Osteocyte (in vitro differentiated cells): ENCODE measurements around the gene EGFL8. TPM values are rescaled to one million over a fixed set of nuclear protein-coding genes. Genes with fewer than 3 reads are reported as not detected.
"Not testable (repeated sequence)": the region's sequence is repeated elsewhere in the genome, so short reads cannot be mapped to it uniquely, and the experiment has no call there.

Experiments used
- DNase-seq: peaks from one replicate; pipeline ENCODE4 v3.0.0; 2021; ENCODE audit warnings: mixed read lengths; ENCODE audit not compliant: unreplicated experiment; ENCODE audit errors: extremely low spot score
- H3K27ac Mint-ChIP-seq: one replicate; pipeline ENCODE4 v1.8.0; 2021; ENCODE audit warnings: mild to moderate bottlenecking, mixed read lengths; ENCODE audit not compliant: unreplicated experiment
- H3K27me3 Mint-ChIP-seq: one replicate; pipeline ENCODE4 v1.8.0; 2021; ENCODE audit warnings: mixed read lengths; ENCODE audit not compliant: unreplicated experiment
- H3K36me3 Mint-ChIP-seq: one replicate; pipeline ENCODE4 v1.8.0; 2021; ENCODE audit warnings: mixed read lengths; ENCODE audit not compliant: unreplicated experiment
- H3K4me1 Mint-ChIP-seq: one replicate; pipeline ENCODE4 v1.8.0; 2021; ENCODE audit warnings: mixed read lengths; ENCODE audit not compliant: unreplicated experiment
- H3K4me3 Mint-ChIP-seq: one replicate; pipeline ENCODE4 v1.8.0; 2021; ENCODE audit warnings: mild to moderate bottlenecking, moderate library complexity, mixed read lengths; ENCODE audit not compliant: unreplicated experiment
- H3K9me3 Mint-ChIP-seq: one replicate; pipeline ENCODE4 v1.8.0; 2021; ENCODE audit warnings: mixed read lengths; ENCODE audit not compliant: unreplicated experiment
- CTCF ChIP-seq: fragments of 200-600 bp; sonication (generic); IDR thresholded peaks from 2 replicates; pipeline ENCODE4 v1.5.0; 2021; ENCODE audit warnings: antibody characterized with exemption, mild to moderate bottlenecking, moderate library complexity
- total RNA-seq: library from RNA; stranded (reverse); gene quantifications from 2 replicates; pipeline ENCODE4 v1.2.1, GENCODE V29; 2021

The EGFL8 gene
- total RNA-seq, 1 donor from 2014 or later: 22.8 TPM

GRCh38 chr6:32132110-32132509, 32.3 kb upstream of the EGFL8 start:
- H3K27ac Mint-ChIP-seq: no peak overlapping the region
- TF ChIP-seq CTCF: no peak
- no peaks in the 10 kb centered on the region for H3K9me3 Mint-ChIP-seq
- H3K36me3 Mint-ChIP-seq: no peaks in the 10 kb centered on the region
- no peak overlapping the region for H3K4me3 Mint-ChIP-seq
- no peak for DNase-seq
- H3K4me1 Mint-ChIP-seq: peaks cover 29% of the 10 kb centered on the region
- no peaks in the 10 kb centered on the region for H3K27me3 Mint-ChIP-seq

GRCh38 chr6:32133786-32134185, 30.6 kb upstream of the EGFL8 start:
- no peak for DNase-seq
- Mint-ChIP-seq H3K36me3 (no peaks in the 10 kb centered on the region), H3K27me3 (no peaks in the 10 kb centered on the region), H3K9me3 (no peaks in the 10 kb centered on the region), H3K4me3 (no peak overlapping the region), H3K27ac (peak overlapping the region; percentile 33), H3K4me1 (peaks cover 20% of the 10 kb centered on the region)
- no peak for TF ChIP-seq CTCF

GRCh38 chr6:32137454-32137853, 26.9 kb upstream of the EGFL8 start:
- no peaks in the 10 kb centered on the region for H3K27me3 Mint-ChIP-seq
- peaks cover 6% of the 10 kb centered on the region for H3K4me1 Mint-ChIP-seq
- H3K4me3 Mint-ChIP-seq: no peak overlapping the region
- no peak overlapping the region for H3K27ac Mint-ChIP-seq
- H3K9me3 Mint-ChIP-seq: no peaks in the 10 kb centered on the region
- no peak for TF ChIP-seq CTCF
- no peaks in the 10 kb centered on the region for H3K36me3 Mint-ChIP-seq
- no peak for DNase-seq

GRCh38 chr6:32139590-32139989, 24.8 kb upstream of the EGFL8 start:
- DNase-seq: no peak
- H3K4me3 Mint-ChIP-seq: no peak overlapping the region
- no peak overlapping the region for H3K27ac Mint-ChIP-seq
- no peaks in the 10 kb centered on the region for H3K27me3 Mint-ChIP-seq
- H3K36me3 Mint-ChIP-seq: no peaks in the 10 kb centered on the region
- TF ChIP-seq CTCF: no peak
- H3K9me3 Mint-ChIP-seq: no peaks in the 10 kb centered on the region
- H3K4me1 Mint-ChIP-seq: no peaks in the 10 kb centered on the region

- Mint-ChIP-seq H3K27ac (no peak overlapping the region), H3K9me3 (no peaks in the 10 kb centered on the region), H3K4me3 (no peak overlapping the region), H3K27me3 (no peaks in the 10 kb centered on the region), H3K36me3 (no peaks in the 10 kb centered on the region), H3K4me1 (no peaks in the 10 kb centered on the region)
- no peak for DNase-seq
- no peak for TF ChIP-seq CTCF
Measured at GRCh38 chr6:32140420-32141046, 23.9 kb upstream of the EGFL8 start.

GRCh38 chr6:32144238-32144637, 20.2 kb upstream of the EGFL8 start:
- not testable (repeated sequence) for H3K4me3 Mint-ChIP-seq, H3K4me1 Mint-ChIP-seq, H3K27ac Mint-ChIP-seq, H3K27me3 Mint-ChIP-seq, DNase-seq, H3K36me3 Mint-ChIP-seq, H3K9me3 Mint-ChIP-seq
